ENCODE measurements around the gene HNRNPA0.

- no peak for TF ChIP-seq CTCF (optimal IDR thresholded peaks at IDR 0.05 in 1 of 3, IDR thresholded peaks at IDR 0.05 in 1 of 3, conservative IDR thresholded peaks at IDR 0.05 in 1 of 3; ENCODE audit: extremely low read depth in 1 of 3, insufficient read depth in 2 of 3, low read length in 3 of 3)
- TF ChIP-seq EZH2 (IDR thresholded peaks at IDR 0.05; ENCODE audit: low read length), result no peak
Observed at GRCh38 chr5:137739737-137740136, 14.4 kb downstream of the HNRNPA0 start.

Measured in keratinocyte (primary cell).